Measurements from ENCODE around the gene LPA. TPM values are rescaled to one million over a fixed set of nuclear protein-coding genes. Genes with fewer than 3 reads are reported as not detected.
"Not testable (repeated sequence)": the region's sequence is repeated elsewhere in the genome, so short reads cannot be mapped to it uniquely, and the experiment has no call there.

Gene LPA
- total and polyA plus RNA-seq, 4 donors, result 0.03 to 1.1 TPM; not detected in 2

DNA sequence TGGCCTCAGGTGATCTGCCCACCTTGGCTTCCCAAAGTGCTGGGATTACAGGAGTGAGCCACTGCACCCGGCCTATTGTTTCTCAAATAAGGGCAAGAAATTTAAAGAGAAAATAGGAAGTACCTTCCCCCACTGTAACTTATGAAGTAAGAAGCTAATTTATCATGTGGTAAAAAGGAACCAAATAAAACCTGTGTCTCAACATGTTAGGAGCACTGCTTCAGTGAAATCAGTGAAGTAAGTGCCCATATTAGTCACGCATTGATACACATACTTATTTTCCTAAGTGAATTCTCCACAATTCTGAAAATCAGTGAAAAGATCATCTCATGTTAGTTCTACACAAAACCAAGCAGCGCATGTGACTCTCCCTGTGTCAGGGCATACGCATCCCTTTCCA, 14.2 kb upstream of the LPA start:
- no peak for DNase-seq
- Histone ChIP-seq H3K4me1 (ENCODE audit: control insufficient read depth in 5 of 5, insufficient read depth in 5 of 5, low read length in 5 of 5) (no peaks in the 10 kb centered on the region), H3K27ac (ENCODE audit: low read depth in 1 of 2, low read length in 1 of 2) (no peak overlapping the region), H3K9me3 (ENCODE audit: control insufficient read depth in 4 of 4, insufficient read depth in 3 of 4, low read length in 3 of 4) (no peaks in the 10 kb centered on the region), H3K4me3 (no peak overlapping the region), H3K9ac (ENCODE audit: insufficient read depth in 1 of 2, low read length in 2 of 2) (no peak overlapping the region), H3K36me3 (ENCODE audit: control insufficient read depth in 4 of 4, insufficient read depth in 4 of 4, low read length in 4 of 4) (no peaks in the 10 kb centered on the region), H3K27me3 (ENCODE audit: control insufficient read depth in 3 of 3, insufficient read depth in 3 of 3, low read length in 2 of 3) (no peaks in the 10 kb centered on the region)
- ATAC-seq (ENCODE audit: insufficient read depth, low FRiP score), result no peak
- TF ChIP-seq CTCF (IDR thresholded peaks at IDR 0.05; ENCODE audit: control extremely low read depth, extremely low read depth), result no peak
- WGBS, 2 donors, result 70 to 80% methylated on average over 4 of the region's 4 CpGs

DNA sequence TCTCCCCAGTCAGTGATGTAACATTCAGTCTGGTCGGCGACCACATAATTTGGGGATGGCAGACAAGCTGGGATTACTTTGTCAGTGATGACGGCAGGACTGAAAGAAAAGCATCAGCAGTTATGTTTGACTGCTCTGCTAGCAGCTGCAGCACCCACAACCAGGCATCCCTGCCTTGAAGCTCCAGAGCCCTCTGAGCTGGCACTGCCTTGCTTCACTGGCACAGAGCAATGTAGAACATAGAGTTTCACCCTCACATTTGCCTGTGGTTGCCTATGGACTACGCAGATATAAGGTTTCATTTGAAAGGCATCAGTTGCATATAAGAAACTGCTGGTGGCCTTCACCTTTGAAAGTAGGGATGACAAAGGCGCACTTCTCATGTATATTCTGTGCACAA, 12.3 kb upstream of the LPA start:
- H3K4me3 ChIP-seq; DNase-seq; H3K27ac ChIP-seq (ENCODE audit: low read depth in 1 of 2, low read length in 1 of 2); H3K9me3 ChIP-seq (ENCODE audit: control insufficient read depth in 4 of 4, insufficient read depth in 3 of 4, low read length in 3 of 4); H3K4me1 ChIP-seq (ENCODE audit: control insufficient read depth in 5 of 5, insufficient read depth in 5 of 5, low read length in 5 of 5); ATAC-seq (ENCODE audit: insufficient read depth, low FRiP score); H3K27me3 ChIP-seq (ENCODE audit: control insufficient read depth in 3 of 3, insufficient read depth in 3 of 3, low read length in 2 of 3); H3K9ac ChIP-seq (ENCODE audit: insufficient read depth in 1 of 2, low read length in 2 of 2); H3K36me3 ChIP-seq (ENCODE audit: control insufficient read depth in 4 of 4, insufficient read depth in 4 of 4, low read length in 4 of 4): not testable (repeated sequence)
- 84 to 95% methylated on average over 5 of the region's 5 CpGs for WGBS, 2 donors

- DNase-seq (no peak), ATAC-seq (ENCODE audit: insufficient read depth, low FRiP score) (no peak)
- 65 to 71% methylated on average over 2 of the region's 2 CpGs for WGBS, 2 donors
- Histone ChIP-seq H3K9me3 (ENCODE audit: control insufficient read depth in 4 of 4, insufficient read depth in 3 of 4, low read length in 3 of 4) (peaks cover 0 to 6% (median 0%) of the 10 kb centered on the region in 4 donors), H3K27ac (ENCODE audit: low read depth in 1 of 2, low read length in 1 of 2) (no peak overlapping the region), H3K4me1 (ENCODE audit: control insufficient read depth in 5 of 5, insufficient read depth in 5 of 5, low read length in 5 of 5) (no peaks in the 10 kb centered on the region), H3K36me3 (ENCODE audit: control insufficient read depth in 4 of 4, insufficient read depth in 4 of 4, low read length in 4 of 4) (no peaks in the 10 kb centered on the region), H3K9ac (ENCODE audit: insufficient read depth in 1 of 2, low read length in 2 of 2) (no peak overlapping the region), H3K4me3 (no peak overlapping the region), H3K27me3 (ENCODE audit: control insufficient read depth in 3 of 3, insufficient read depth in 3 of 3, low read length in 2 of 3) (no peaks in the 10 kb centered on the region)
- TF ChIP-seq CTCF (IDR thresholded peaks at IDR 0.05; ENCODE audit: control extremely low read depth, extremely low read depth), result no peak
Observed at GRCh38 chr6:160668589-160668988, 4.5 kb upstream of the LPA start.

DNA sequence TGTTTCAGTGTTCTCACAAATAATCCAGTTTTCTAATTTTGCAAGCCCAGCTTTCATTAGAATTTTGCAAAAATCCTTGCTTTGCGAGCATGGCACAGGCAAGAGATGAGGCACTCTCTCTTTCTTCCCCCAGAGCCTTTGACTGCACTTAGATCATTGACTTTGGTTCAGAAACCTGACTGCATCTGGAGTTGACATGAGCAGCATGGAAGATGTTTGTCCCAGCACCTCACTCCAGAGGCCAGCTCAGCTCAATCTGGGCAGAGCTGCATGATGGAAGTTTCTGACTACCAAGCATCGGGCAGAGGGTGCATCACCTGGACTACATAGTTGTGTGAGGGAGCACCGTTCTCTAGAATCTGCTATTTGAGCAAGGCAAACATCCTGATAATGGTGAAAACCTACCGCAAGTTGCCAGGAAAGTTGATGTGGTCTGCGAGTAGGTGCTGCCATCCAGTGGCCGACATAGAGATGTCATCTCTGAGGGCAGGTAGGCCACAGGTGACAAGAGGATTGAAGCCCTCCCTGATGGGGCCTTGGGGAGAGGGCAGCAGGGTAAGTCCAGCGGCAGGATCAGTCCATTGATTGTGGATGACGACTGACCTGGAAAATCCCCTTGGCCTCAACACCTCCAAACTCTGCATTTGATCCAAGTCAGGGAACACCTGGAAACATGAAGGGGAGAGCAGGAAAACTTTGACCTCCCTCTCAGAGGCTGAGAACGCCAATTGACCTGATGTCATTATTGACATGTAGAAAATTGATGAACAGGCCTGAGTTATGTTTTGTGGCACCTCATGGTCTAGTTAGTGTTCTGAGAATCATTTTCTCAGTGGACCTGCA, 3.8 kb upstream of the LPA start:
- H3K4me1 ChIP-seq (ENCODE audit: control insufficient read depth in 5 of 5, insufficient read depth in 5 of 5, low read length in 5 of 5), result no peaks in the 10 kb centered on the region
- 28% methylated on average over 9 of the region's 9 CpGs for WGBS, 2 donors
- no peak overlapping the region for H3K4me3 ChIP-seq
- H3K9ac ChIP-seq (ENCODE audit: insufficient read depth in 1 of 2, low read length in 2 of 2), result no peak overlapping the region
- H3K27ac ChIP-seq (ENCODE audit: low read depth in 1 of 2, low read length in 1 of 2), result no peak overlapping the region
- no peak for ATAC-seq (ENCODE audit: insufficient read depth, low FRiP score)
- peak in 1 of 3 donors; percentile 8 for DNase-seq
- peaks cover 0 to 6% (median 0%) of the 10 kb centered on the region in 4 donors for H3K9me3 ChIP-seq (ENCODE audit: control insufficient read depth in 4 of 4, insufficient read depth in 3 of 4, low read length in 3 of 4)
- H3K36me3 ChIP-seq (ENCODE audit: control insufficient read depth in 4 of 4, insufficient read depth in 4 of 4, low read length in 4 of 4), result no peaks in the 10 kb centered on the region
- no peaks in the 10 kb centered on the region for H3K27me3 ChIP-seq (ENCODE audit: control insufficient read depth in 3 of 3, insufficient read depth in 3 of 3, low read length in 2 of 3)
- TF ChIP-seq CTCF (IDR thresholded peaks at IDR 0.05; ENCODE audit: control extremely low read depth, extremely low read depth), result no peak

Data from lung (tissue), 12 donors.